Right lobe of liver (tissue), 6 donors: ENCODE results near the gene SLC6A8. TPM values are rescaled to one million over a fixed set of nuclear protein-coding genes. Genes with fewer than 3 reads are reported as not detected.
"Not testable (repeated sequence)": the region's sequence is repeated elsewhere in the genome, so short reads cannot be mapped to it uniquely, and the experiment has no call there.

Source experiments
- ATAC-seq, 4 donors: fragments of 200-7000 bp; cut with Tn5 transposase; one replicate each; pipeline ENCODE4 v1.9.1; 2020; ENCODE audit warnings: mild to moderate bottlenecking in 4 of 4, moderate library complexity in 4 of 4
- DNase-seq, 3 donors: peaks; one replicate each; pipeline ENCODE4 v3.0.0-alpha.2; 2020
- H3K27ac ChIP-seq, 3 donors: fragments of 200-600 bp; one replicate each; pipeline ENCODE4 v1.8.0; 2022
- H3K27me3 ChIP-seq, 2 donors: fragments of 200-600 bp; one replicate each; pipeline ENCODE4 v1.8.0; 2022
- H3K36me3 ChIP-seq, 4 donors: fragments of 200-600 bp; sonication (generic) in 1 of 4; one replicate each; pipeline versions ENCODE4 v1.5.1 to v1.8.0; 2017 to 2022; ENCODE audit warnings: control low read depth in 1 of 4
- H3K4me1 ChIP-seq, 4 donors: fragments of 200-600 bp; sonication (generic) in 1 of 4; one replicate each; pipeline versions ENCODE4 v1.5.1 to v1.8.0; 2017 to 2022; ENCODE audit warnings: control low read depth in 1 of 4
- H3K4me3 ChIP-seq, 3 donors: fragments of 200-600 bp; one replicate each; pipeline ENCODE4 v1.8.0; 2022
- H3K9me3 ChIP-seq, 4 donors: fragments of 200-600 bp; sonication (generic) in 1 of 4; one replicate each; pipeline versions ENCODE4 v1.5.1 to v1.8.0; 2017 to 2022; ENCODE audit warnings: control low read depth in 1 of 4
- CTCF ChIP-seq, 4 donors: fragments of 200-600 bp in 3 of 4; fragments of 450-650 bp in 1 of 4; IDR thresholded peaks; one replicate each; pipeline versions ENCODE4 v1.5.1 to v1.8.0; 2016 to 2022; ENCODE audit warnings: antibody characterized with exemption in 4 of 4, mild to moderate bottlenecking in 2 of 4
- POLR2A ChIP-seq: fragments of 450-650 bp; IDR thresholded peaks from one replicate; pipeline ENCODE4 v1.6.1; 2017; ENCODE audit warnings: antibody characterized with exemption, mild to moderate bottlenecking
- WGBS: methylation state at CpG from one replicate; pipeline ENCODE4 v1.1.6; 2018; ENCODE audit warnings: low coverage, low lambda C conversion rate; ENCODE audit not compliant: insufficient coverage; ENCODE audit errors: missing lambda C conversion rate; 5-methylcytosine and 5-hydroxymethylcytosine counted together
- intact Hi-C, 2 donors: fragments of 100-400 bp; cut with DNase I; formaldehyde crosslinking; loops; one replicate each; pipeline versions ENCODE4 v1.11.2 to v1.14.1; 2022
- total RNA-seq, 6 experiments: library from RNA; depleted of rRNA in 2 of 6; stranded (reverse); fragments of >200 nt in 2 of 6; fragmentation: NEBNext Ultra II Directional in 3 of 6; extraction: Animal tissue kit (Norgen Biotek cat#: 25700) in 3 of 6; gene quantifications; one replicate each; pipeline versions ENCODE4 v1.1.0 to v1.2.4, GENCODE V29; 2016 to 2023
- donor health status: DM: no; HTN: yes; CAD: no.
- donor health status: DM: no; HTN: no; CAD: no.
- donor health status: DM: no; HTN: no; CAD: no.
- donor health status: DM: no; HTN: yes; CAD: no.
- donor health status: DM: no; HTN: yes; CAD: no.

Gene SLC6A8
- total RNA-seq, 6 experiments from 2014 or later, result 1.6 to 9.2 (median 2.9) TPM

- Histone ChIP-seq H3K27me3 (no peaks in the 10 kb centered on the region), H3K36me3 (no peaks in the 10 kb centered on the region), H3K4me1 (no peaks in the 10 kb centered on the region), H3K9me3 (no peaks in the 10 kb centered on the region), H3K4me3 (no peak overlapping the region), H3K27ac (no peak overlapping the region)
- intact Hi-C loops, result loop anchor here in 1 of 2 donors (10.0 kb wide), 1 partner anchor 120 kb away; no protein-coding TSS in a partner anchor
- no peak for DNase-seq
- 63% methylated on average over 22 of the region's 27 CpGs for whole genome bisulfite sequencing
- ATAC-seq, result no peak
- TF ChIP-seq CTCF (IDR thresholded peaks at IDR 0.05) (no peak), POLR2A (no peak)
Measured at GRCh38 chrX:153674219-153674851, 13.4 kb upstream of the SLC6A8 start.

GRCh38 chrX:153681175-153681574 lies 6.6 kb upstream of the SLC6A8 start:
- Histone ChIP-seq H3K4me3 (no peak overlapping the region), H3K27ac (no peak overlapping the region), H3K36me3 (no peaks in the 10 kb centered on the region), H3K27me3 (no peaks in the 10 kb centered on the region), H3K9me3 (no peaks in the 10 kb centered on the region), H3K4me1 (no peaks in the 10 kb centered on the region)
- ATAC-seq, result no peak
- intact Hi-C loops, result no loop called here
- no peak for DNase-seq
- WGBS, result 42% methylated on average over 3 of the region's 12 CpGs
- TF ChIP-seq POLR2A (no peak), CTCF (IDR thresholded peaks at IDR 0.05) (no peak)

GRCh38 chrX:153683486-153683885 lies 4.2 kb upstream of the SLC6A8 start:
- DNase-seq, H3K27ac ChIP-seq, H3K36me3 ChIP-seq, ATAC-seq, intact Hi-C loops, H3K4me1 ChIP-seq, H3K4me3 ChIP-seq, H3K9me3 ChIP-seq, H3K27me3 ChIP-seq: not testable (repeated sequence)
- 85% methylated on average over 2 of the region's 8 CpGs for WGBS

- 39% methylated on average over 14 of the region's 21 CpGs for WGBS
- TF ChIP-seq CTCF (IDR thresholded peaks at IDR 0.05) (no peak), POLR2A (no peak)
- Histone ChIP-seq H3K9me3 (no peaks in the 10 kb centered on the region), H3K27ac (no peak overlapping the region), H3K27me3 (no peaks in the 10 kb centered on the region), H3K4me3 (no peak overlapping the region), H3K4me1 (no peaks in the 10 kb centered on the region), H3K36me3 (no peaks in the 10 kb centered on the region)
- intact Hi-C loops, result no loop called here
- DNase-seq (peak in 1 of 3 donors; percentile 43), ATAC-seq (no peak)
Measured at GRCh38 chrX:153684467-153685155, 3.1 kb upstream of the SLC6A8 start.

- intact Hi-C loops, result no loop called here
- Histone ChIP-seq H3K4me1 (no peaks in the 10 kb centered on the region), H3K36me3 (no peaks in the 10 kb centered on the region), H3K27ac (no peak overlapping the region), H3K27me3 (no peaks in the 10 kb centered on the region), H3K4me3 (no peak overlapping the region), H3K9me3 (no peaks in the 10 kb centered on the region)
- TF ChIP-seq POLR2A (no peak), CTCF (IDR thresholded peaks at IDR 0.05) (no peak)
- WGBS, result 26% methylated on average over 7 of the region's 21 CpGs
- ATAC-seq (no peak), DNase-seq (peak in 1 of 3 donors; percentile 47)
Measured at GRCh38 chrX:153685156-153685536, 2.6 kb upstream of the SLC6A8 start.
